ENCODE data around the gene UBXN10.

DNA sequence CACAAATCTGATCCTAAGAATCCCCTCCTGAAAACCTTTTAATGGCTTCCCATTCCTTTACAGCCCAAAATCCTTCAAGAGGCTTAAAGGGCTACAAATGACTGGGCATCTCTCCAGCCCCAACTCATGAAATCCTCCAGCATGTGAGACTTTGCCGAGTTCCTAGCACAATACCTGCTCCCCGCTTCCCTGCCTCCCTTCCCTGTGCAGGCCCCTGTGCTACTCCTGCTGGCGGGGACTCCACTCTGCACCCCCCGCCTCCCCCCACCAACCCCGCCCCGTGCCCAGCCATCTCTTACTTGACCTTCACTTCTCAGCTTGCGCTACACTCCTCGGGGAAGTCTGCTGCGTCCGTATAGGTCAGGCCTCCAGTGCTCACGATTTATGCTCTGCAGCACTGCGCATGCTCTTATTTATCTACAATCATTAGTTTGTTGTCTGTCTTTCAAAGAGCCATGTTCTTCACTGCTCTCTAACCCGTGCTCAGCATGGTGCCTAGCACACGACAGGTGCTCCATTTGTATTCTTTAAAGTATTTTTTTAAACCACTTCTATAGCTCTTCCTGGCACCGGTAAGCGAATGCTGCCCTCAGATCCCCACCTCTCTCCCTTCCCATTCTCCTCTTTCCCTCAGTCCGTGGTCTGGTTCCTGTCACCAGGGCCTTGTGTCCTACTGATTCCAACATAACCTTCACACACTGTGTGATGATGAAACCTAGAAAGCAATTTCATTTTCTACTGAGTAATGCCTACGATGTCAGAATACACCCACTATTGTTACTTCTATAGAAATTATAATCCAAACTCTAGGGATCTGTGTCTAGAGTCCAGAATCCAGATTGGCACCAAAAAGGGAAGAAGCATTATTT lies 37.9 kb downstream of the UBXN10 start:
- TF ChIP-seq, protein P1, sequence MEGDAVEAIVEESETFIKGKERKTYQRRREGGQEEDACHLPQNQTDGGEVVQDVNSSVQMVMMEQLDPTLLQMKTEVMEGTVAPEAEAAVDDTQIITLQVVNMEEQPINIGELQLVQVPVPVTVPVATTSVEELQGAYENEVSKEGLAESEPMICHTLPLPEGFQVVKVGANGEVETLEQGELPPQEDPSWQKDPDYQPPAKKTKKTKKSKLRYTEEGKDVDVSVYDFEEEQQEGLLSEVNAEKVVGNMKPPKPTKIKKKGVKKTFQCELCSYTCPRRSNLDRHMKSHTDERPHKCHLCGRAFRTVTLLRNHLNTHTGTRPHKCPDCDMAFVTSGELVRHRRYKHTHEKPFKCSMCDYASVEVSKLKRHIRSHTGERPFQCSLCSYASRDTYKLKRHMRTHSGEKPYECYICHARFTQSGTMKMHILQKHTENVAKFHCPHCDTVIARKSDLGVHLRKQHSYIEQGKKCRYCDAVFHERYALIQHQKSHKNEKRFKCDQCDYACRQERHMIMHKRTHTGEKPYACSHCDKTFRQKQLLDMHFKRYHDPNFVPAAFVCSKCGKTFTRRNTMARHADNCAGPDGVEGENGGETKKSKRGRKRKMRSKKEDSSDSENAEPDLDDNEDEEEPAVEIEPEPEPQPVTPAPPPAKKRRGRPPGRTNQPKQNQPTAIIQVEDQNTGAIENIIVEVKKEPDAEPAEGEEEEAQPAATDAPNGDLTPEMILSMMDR (IDR thresholded peaks at IDR 0.05; ENCODE audit: control extremely low read depth in 1 of 3, insufficient read depth in 1 of 3, low read depth in 1 of 3, low read length in 3 of 3) = peak in 1 of 3 experiments; percentile 8; a peak in 1 of 4 replicates
- TF ChIP-seq, protein P2, sequence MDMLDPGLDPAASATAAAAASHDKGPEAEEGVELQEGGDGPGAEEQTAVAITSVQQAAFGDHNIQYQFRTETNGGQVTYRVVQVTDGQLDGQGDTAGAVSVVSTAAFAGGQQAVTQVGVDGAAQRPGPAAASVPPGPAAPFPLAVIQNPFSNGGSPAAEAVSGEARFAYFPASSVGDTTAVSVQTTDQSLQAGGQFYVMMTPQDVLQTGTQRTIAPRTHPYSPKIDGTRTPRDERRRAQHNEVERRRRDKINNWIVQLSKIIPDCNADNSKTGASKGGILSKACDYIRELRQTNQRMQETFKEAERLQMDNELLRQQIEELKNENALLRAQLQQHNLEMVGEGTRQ (IDR thresholded peaks at IDR 0.05; ENCODE audit: low read length) = no peak
- no peak for TF ChIP-seq KDM5A (IDR thresholded peaks at IDR 0.05; ENCODE audit: low read length)
